GM11168 (cell line): Measurements from ENCODE around the gene FBLN2.

ENCODE experiments used
- in situ Hi-C: fragments of 300-500 bp; cut with MboI; formaldehyde crosslinking; loops from one replicate; pipeline ENCODE4 v1.12.0; 2022; ENCODE audit warnings: low sequenced_read_pairs; ENCODE audit not compliant: unreplicated experiment

The FBLN2 gene

GRCh38 chr3:13595485-13595884 lies 46.6 kb downstream of the FBLN2 start:
- in situ Hi-C loops, result no loop called here

- in situ Hi-C loops, result no loop called here
Measured at GRCh38 chr3:13596426-13597205, 47.7 kb downstream of the FBLN2 start.

GRCh38 chr3:13597661-13598060 lies 48.7 kb downstream of the FBLN2 start:
- in situ Hi-C loops, result no loop called here

GRCh38 chr3:13598201-13598600 lies 49.3 kb downstream of the FBLN2 start:
- in situ Hi-C loops, result no loop called here

GRCh38 chr3:13598926-13599886 lies 50.3 kb downstream of the FBLN2 start:
- in situ Hi-C loops, result no loop called here

GRCh38 chr3:13599887-13600450 lies 51.0 kb downstream of the FBLN2 start:
- in situ Hi-C loops, result no loop called here

- in situ Hi-C loops, result no loop called here
Measured at GRCh38 chr3:13600950-13601691, 52.2 kb downstream of the FBLN2 start.

GRCh38 chr3:13601692-13602080 lies 52.8 kb downstream of the FBLN2 start:
- in situ Hi-C loops, result no loop called here

GRCh38 chr3:13605555-13605954 lies 56.6 kb downstream of the FBLN2 start:
- in situ Hi-C loops, result no loop called here

- in situ Hi-C loops, result no loop called here
Measured at GRCh38 chr3:13607821-13608597, 59.1 kb downstream of the FBLN2 start.

GRCh38 chr3:13608969-13609725 lies 60.2 kb downstream of the FBLN2 start:
- in situ Hi-C loops, result no loop called here

GRCh38 chr3:13610006-13610570 lies 61.2 kb downstream of the FBLN2 start:
- in situ Hi-C loops, result no loop called here

GRCh38 chr3:13611221-13611620 lies 62.3 kb downstream of the FBLN2 start:
- in situ Hi-C loops, result no loop called here

GRCh38 chr3:13612829-13613228 lies 63.9 kb downstream of the FBLN2 start:
- in situ Hi-C loops, result no loop called here

GRCh38 chr3:13613343-13614190 lies 64.6 kb downstream of the FBLN2 start:
- in situ Hi-C loops, result no loop called here

GRCh38 chr3:13614607-13615006 lies 65.7 kb downstream of the FBLN2 start:
- in situ Hi-C loops, result no loop called here

GRCh38 chr3:13615019-13615528 lies 66.1 kb downstream of the FBLN2 start:
- in situ Hi-C loops, result no loop called here
